HG03066 (cell line): ENCODE results near the gene NKIRAS2.

Experiments
- ATAC-seq: cut with Tn5 transposase; IDR thresholded peaks from one replicate; pipeline ENCODE4 v1.9.1; 2021; ENCODE audit warnings: low read depth; ENCODE audit not compliant: unreplicated experiment

NKIRAS2 gene

GRCh38 chr17:42019509-42020404, at the start of gene NKIRAS2:
TSS of gene NKIRAS2 (plus strand) at chr17:42020090. CDS start at chr17:42021578, 1,488 bp downstream.
- peak; percentile 59 for ATAC-seq

GRCh38 chr17:41970901-41971331, 49.0 kb upstream of the NKIRAS2 start:
- ATAC-seq, result no peak

- no peak for ATAC-seq
These were observed 48.0 kb upstream of the NKIRAS2 start for GRCh38 chr17:41971721-41972523.

- no peak for ATAC-seq
These were observed 47.1 kb upstream of the NKIRAS2 start for GRCh38 chr17:41972571-41973407.

- no peak for ATAC-seq
These were observed 46.5 kb upstream of the NKIRAS2 start for GRCh38 chr17:41973408-41973811.

- ATAC-seq, result no peak
These were observed 45.9 kb upstream of the NKIRAS2 start for GRCh38 chr17:41974031-41974430.

- ATAC-seq, result no peak
These were observed 45.2 kb upstream of the NKIRAS2 start for GRCh38 chr17:41974658-41975057.

- ATAC-seq, result no peak
These were observed 44.5 kb upstream of the NKIRAS2 start for GRCh38 chr17:41975099-41976083.

GRCh38 chr17:41976142-41976768, 43.6 kb upstream of the NKIRAS2 start:
- no peak for ATAC-seq

GRCh38 chr17:41977991-41978390, 41.9 kb upstream of the NKIRAS2 start:
- no peak for ATAC-seq

GRCh38 chr17:41982026-41982760, 37.7 kb upstream of the NKIRAS2 start:
- no peak for ATAC-seq

- no peak for ATAC-seq
These were observed 35.4 kb upstream of the NKIRAS2 start for GRCh38 chr17:41984454-41984853.

GRCh38 chr17:41985919-41986318, 34.0 kb upstream of the NKIRAS2 start:
- ATAC-seq, result no peak

GRCh38 chr17:41986634-41987033, 33.3 kb upstream of the NKIRAS2 start:
- ATAC-seq, result no peak

- ATAC-seq, result no peak
These were observed 32.2 kb upstream of the NKIRAS2 start for GRCh38 chr17:41987642-41988041.

GRCh38 chr17:41988418-41988817, 31.5 kb upstream of the NKIRAS2 start:
- no peak for ATAC-seq

GRCh38 chr17:41989702-41990419, 30.0 kb upstream of the NKIRAS2 start:
- ATAC-seq, result no peak

GRCh38 chr17:41992576-41992975, 27.3 kb upstream of the NKIRAS2 start:
- no peak for ATAC-seq
